IMR-90 (cell line): ENCODE results near the gene NDUFB10. TPM values are rescaled to one million over a fixed set of nuclear protein-coding genes. Genes with fewer than 3 reads are reported as not detected.
A peak's percentile ranks its signal among the peaks of the same experiment; 100 is the strongest.

Experiments
- ATAC-seq: fragments of 200-7000 bp; cut with Tn5 transposase; 2 replicates; pipeline ENCODE4 v1.9.1; 2020; ENCODE audit warnings: low read depth, mild to moderate bottlenecking, moderate library complexity
- BruUV-seq: library from RNA; stranded (reverse); fragments of 400-500 nt; replicated peaks from 2 replicates; lab custom pipeline; 2021; lab: Mats Ljungman, UMichigan
- CTCF ChIA-PET: fragments of 300-600 bp; formaldehyde crosslinking; extraction: SDS; loops from one replicate; lab custom pipeline; 2021; ENCODE audit warnings: antibody characterized with exemption; lab: Yijun Ruan, JAX
- POLR2A ChIA-PET: fragments of 300-600 bp; sonication (Branson Sonifier 250); formaldehyde crosslinking; loops from one replicate; lab custom pipeline; 2022; ENCODE audit warnings: antibody characterized with exemption; ENCODE audit not compliant: unreplicated experiment; lab: Charles Lee
- DNase-seq: peaks from one replicate; pipeline ENCODE4 v3.0.0; 2013
- H2AFZ ChIP-seq: replicated peaks from 2 replicates; pipeline ENCODE3; 2013; ENCODE audit warnings: low read length, mild to moderate bottlenecking; ENCODE audit not compliant: poor library complexity
- H2AK5ac ChIP-seq: 2 replicates; pipeline ENCODE4 v1.6.1; 2013; ENCODE audit warnings: low read depth, low read length, inconsistent platforms
- H2AK9ac ChIP-seq: replicated peaks from 2 replicates; pipeline ENCODE3; 2013; ENCODE audit warnings: mild to moderate bottlenecking, low read depth, low read length, moderate library complexity; ENCODE audit not compliant: poor library complexity
- H2BK120ac ChIP-seq: 2 replicates; pipeline ENCODE4 v1.6.1; 2013; ENCODE audit warnings: low read depth, low read length, inconsistent platforms
- H2BK15ac ChIP-seq: 3 replicates; pipeline ENCODE4 v1.6.1; 2013; ENCODE audit warnings: low read depth, low read length, inconsistent platforms
- H2BK20ac ChIP-seq: 2 replicates; pipeline ENCODE4 v1.6.1; 2013; ENCODE audit warnings: low read depth, mild to moderate bottlenecking, inconsistent platforms, low read length, moderate library complexity
- H2BK5ac ChIP-seq: 2 replicates; pipeline ENCODE4 v1.6.1; 2013; ENCODE audit warnings: mild to moderate bottlenecking, low read depth, low read length, inconsistent platforms; ENCODE audit not compliant: poor library complexity, severe bottlenecking
- H3K14ac ChIP-seq: replicated peaks from 2 replicates; pipeline ENCODE4 v1.6.1; 2013; ENCODE audit warnings: low read depth, low read length, inconsistent platforms
- H3K18ac ChIP-seq: 2 replicates; pipeline ENCODE4 v1.6.1; 2013; ENCODE audit warnings: low read depth, low read length, control low read depth
- H3K23ac ChIP-seq: 2 replicates; pipeline ENCODE4 v1.6.1; 2013; ENCODE audit warnings: low read depth, low read length, inconsistent platforms
- H3K27ac ChIP-seq: 2 replicates; pipeline ENCODE4 v1.5.1; 2013; ENCODE audit warnings: mild to moderate bottlenecking, control low read depth, low read length; ENCODE audit not compliant: insufficient read depth
- H3K27me3 ChIP-seq: 2 replicates; pipeline ENCODE4 v1.6.1; 2013; ENCODE audit warnings: low read length; ENCODE audit not compliant: control insufficient read depth, insufficient read depth
- H3K36me3 ChIP-seq: 2 replicates; pipeline ENCODE4 v1.6.1; 2013; ENCODE audit warnings: low read length, mixed read lengths; ENCODE audit not compliant: control insufficient read depth, insufficient read depth
- H3K4ac ChIP-seq: 2 replicates; pipeline ENCODE4 v1.6.1; 2013; ENCODE audit warnings: low read depth, low read length, inconsistent platforms
- H3K4me1 ChIP-seq: 2 replicates; pipeline ENCODE4 v1.6.1; 2013; ENCODE audit warnings: low read length, mixed read lengths; ENCODE audit not compliant: control insufficient read depth, insufficient read depth
- H3K4me2 ChIP-seq: 2 replicates; pipeline ENCODE4 v1.6.1; 2013; ENCODE audit warnings: low read depth, mild to moderate bottlenecking, control low read depth, low read length, moderate library complexity
- H3K4me3 ChIP-seq: 2 replicates; pipeline ENCODE4 v1.5.1; 2013; ENCODE audit warnings: low read depth, mild to moderate bottlenecking, control low read depth, low read length, moderate library complexity; ENCODE audit not compliant: insufficient read depth
- H3K56ac ChIP-seq: 2 replicates; pipeline ENCODE4 v1.6.1; 2013; ENCODE audit warnings: low read length, inconsistent platforms; ENCODE audit not compliant: insufficient read depth; ENCODE audit errors: extremely low read depth
- H3K79me1 ChIP-seq, 2 experiments: 2 replicates each; pipeline ENCODE4 v1.6.1; 2013; ENCODE audit warnings: low read length in 2 of 2, inconsistent platforms in 1 of 2, low read depth in 1 of 2
- H3K9ac ChIP-seq: 2 replicates; pipeline ENCODE4 v1.6.1; 2013; ENCODE audit warnings: low read depth, low read length, control low read depth
- H3K9me1 ChIP-seq: 2 replicates; pipeline ENCODE4 v1.6.1; 2013; ENCODE audit warnings: low read length, inconsistent platforms; ENCODE audit not compliant: insufficient read depth
- H3K9me3 ChIP-seq: 2 replicates; pipeline ENCODE4 v1.6.1; 2013; ENCODE audit warnings: low read length; ENCODE audit not compliant: control insufficient read depth, insufficient read depth
- H4K20me1 ChIP-seq: 2 replicates; pipeline ENCODE4 v1.6.1; 2013; ENCODE audit warnings: low read length, inconsistent platforms; ENCODE audit not compliant: insufficient read depth
- H4K5ac ChIP-seq: 2 replicates; pipeline ENCODE4 v1.6.1; 2013; ENCODE audit warnings: mild to moderate bottlenecking, low read depth, low read length, control low read depth
- H4K8ac ChIP-seq, 2 experiments: 2 replicates each; pipeline ENCODE4 v1.6.1; 2013; ENCODE audit warnings: low read depth in 2 of 2, low read length in 2 of 2, control low read depth in 1 of 2, inconsistent platforms in 1 of 2
- H4K91ac ChIP-seq: 2 replicates; pipeline ENCODE4 v1.6.1; 2013; ENCODE audit warnings: low read depth, low read length, inconsistent platforms; ENCODE audit not compliant: insufficient read depth
- BHLHE40 ChIP-seq: fragments of 150-350 bp; IDR thresholded peaks from 2 replicates; pipeline ENCODE4 v1.6.1; 2016; ENCODE audit warnings: mild to moderate bottlenecking, low read depth, low read length
- CEBPB ChIP-seq: IDR thresholded peaks from 2 replicates; pipeline ENCODE4 v1.6.1; 2012; ENCODE audit warnings: low read depth, low read length, improper control_type of control experiment
- CHD1 ChIP-seq: IDR thresholded peaks from 2 replicates; pipeline ENCODE4 v1.6.1; 2012; ENCODE audit warnings: low read depth, low read length, improper control_type of control experiment
- FOS ChIP-seq: fragments of 150-350 bp; IDR thresholded peaks from 2 replicates; pipeline ENCODE4 v1.6.1; 2016; ENCODE audit warnings: low read depth, low read length
- MAFK ChIP-seq: IDR thresholded peaks from 2 replicates; pipeline ENCODE4 v1.6.1; 2012; ENCODE audit warnings: low read depth, low read length, improper control_type of control experiment
- MAZ ChIP-seq: IDR thresholded peaks from 2 replicates; pipeline ENCODE4 v1.6.1; 2012; ENCODE audit warnings: low read depth, mild to moderate bottlenecking, low read length, improper control_type of control experiment, moderate library complexity, borderline replicate concordance
- MXI1 ChIP-seq: IDR thresholded peaks from 2 replicates; pipeline ENCODE4 v1.6.1; 2012; ENCODE audit warnings: low read depth, mild to moderate bottlenecking, low read length, moderate library complexity, borderline replicate concordance
- NFE2L2 ChIP-seq: fragments of 150-350 bp; IDR thresholded peaks from 2 replicates; pipeline ENCODE4 v1.6.1; 2016; ENCODE audit warnings: low read depth, mild to moderate bottlenecking, low read length
- POLR2A ChIP-seq: IDR thresholded peaks from 2 replicates; pipeline ENCODE4 v1.6.1; 2012; ENCODE audit warnings: mild to moderate bottlenecking, low read depth, low read length
- RAD21 ChIP-seq: IDR thresholded peaks from 2 replicates; pipeline ENCODE4 v1.6.1; 2012; ENCODE audit warnings: low read length, improper control_type of control experiment
- RCOR1 ChIP-seq: IDR thresholded peaks from 2 replicates; pipeline ENCODE4 v1.6.1; 2012; ENCODE audit warnings: mild to moderate bottlenecking, low read length, improper control_type of control experiment; ENCODE audit not compliant: insufficient replicate concordance
- SMC3 ChIP-seq: fragments of 150-350 bp; IDR thresholded peaks from 2 replicates; pipeline ENCODE4 v1.6.1; 2016; ENCODE audit warnings: low read depth, mild to moderate bottlenecking, antibody characterized with exemption, low read length, moderate library complexity
- USF2 ChIP-seq: fragments of 150-350 bp; IDR thresholded peaks from 2 replicates; pipeline ENCODE4 v1.6.1; 2017; ENCODE audit warnings: mild to moderate bottlenecking, antibody characterized with exemption, low read length, low read depth
- WGBS, 2 experiments: methylation state at CpG; one replicate each; pipeline versions ENCODE4 v1.1.5 to v1.1.7; 2013; ENCODE audit warnings: missing lambda C conversion rate in 2 of 2; ENCODE audit not compliant: insufficient read length in 1 of 2; ENCODE audit errors: extremely low coverage in 2 of 2; 5-methylcytosine and 5-hydroxymethylcytosine counted together
- dilution Hi-C: fragments of 300-500 bp; cut with HindIII; formaldehyde crosslinking; loops from one replicate; pipeline ENCODE4 v1.14.3; 2018; ENCODE audit warnings: low sequenced_read_pairs; ENCODE audit not compliant: unreplicated experiment
- in situ Hi-C: fragments of 300-500 bp; cut with MboI; formaldehyde crosslinking; loops from 3 replicates; pipeline ENCODE4 v1.14.3; 2019; ENCODE audit warnings: low sequenced_read_pairs, inconsistent platforms, mixed read lengths
- intact Hi-C: fragments of 100-400 bp; cut with micrococcal nuclease; formaldehyde crosslinking; loops from 2 replicates; pipeline ENCODE4 v1.10.0; 2022
- polyA plus RNA-seq, 3 experiments: library from polyadenylated mRNA; depleted of rRNA; stranded (reverse); fragments of >200 nt; gene quantifications; 2 replicates each; pipeline ENCODE4 v1.2.3, GENCODE V29; 2012; ENCODE audit warnings: low replicate concordance in 1 of 3
- total RNA-seq: library from RNA; depleted of rRNA; stranded (reverse); fragments of >200 nt; gene quantifications from 2 replicates; pipeline ENCODE4 v1.2.3, GENCODE V29; 2012
- TF ChIP-seq, protein P1 (sequence below): conservative IDR thresholded peaks from 2 replicates; pipeline ENCODE4 v1.5.1; 2012; ENCODE audit warnings: mild to moderate bottlenecking, low read depth, low read length, improper control_type of control experiment

Gene NDUFB10
- total and polyA plus RNA-seq, 2 of the 4 experiments (the other 2 are of a cell fraction) = 189 to 220 TPM

GRCh38 chr16:1984347-1985225, 25.2 kb downstream of the NDUFB10 start:
- Histone ChIP-seq H3K9ac (peak overlapping the region; percentile 71), H3K4me3 (peak overlapping the region; percentile 76), H2BK5ac (peak overlapping the region; percentile 14), H4K91ac (peak overlapping the region; percentile 28), H2BK20ac (no peak overlapping the region), H3K27ac (peak overlapping the region; percentile 30), H3K14ac (peak overlapping the region; percentile 85), H3K56ac (peak overlapping the region; percentile 65), H3K27me3 (peaks cover 37% of the 10 kb centered on the region), H3K18ac (no peak overlapping the region), H2AK9ac (peak overlapping the region; percentile 95), H2BK120ac (no peak overlapping the region), H3K36me3 (peaks cover 13% of the 10 kb centered on the region), H2AK5ac (peak overlapping the region; percentile 5; the same call in 1 of the 2 replicates), H3K9me3 (no peaks in the 10 kb centered on the region), H3K23ac (peak overlapping the region; percentile 89), H3K4me1 (peaks cover 8% of the 10 kb centered on the region), H4K20me1 (no peaks in the 10 kb centered on the region; the same call in none of the 2 replicates), H2BK15ac (no peak overlapping the region), H2AFZ (peak overlapping the region; percentile 94), H4K8ac (peak overlapping the region; percentile 29 to 53; a peak in 3 of 4 replicates), H4K5ac (peak overlapping the region; percentile 22; the same call in 1 of the 2 replicates), H3K9me1 (peaks cover 9% of the 10 kb centered on the region), H3K79me1 (peaks cover 21 to 29% of the 10 kb centered on the region in 2 experiments), H3K4me2 (peak overlapping the region; percentile 89), H3K4ac (peak overlapping the region; percentile 30)
- in situ Hi-C loops (no loop called here), intact Hi-C loops (no loop called here), dilution Hi-C loops (no loop called here)
- BruUV-seq = no TSS peak
- ChIA-PET POLR2A (interaction anchor here (0.6 kb wide), 1 partner anchor 49 kb away, joined by 5 read pairs; no protein-coding TSS in a partner anchor), CTCF (interaction anchor here (0.8 kb wide), 1 partner anchor 20 kb away, joined by 3 read pairs; no protein-coding TSS in a partner anchor)
- DNase-seq = peak; percentile 13
- ATAC-seq = peak; percentile 15
- WGBS, 2 experiments = 7% methylated on average over 26 of the region's 58 CpGs; no CpG with 5 or more reads in 1 of the 2 experiments
- TF ChIP-seq BHLHE40 (no peak), POLR2A (no peak), FOS (no peak), CHD1 (no peak), NFE2L2 (no peak), RAD21 (no peak), RCOR1 (no peak), CEBPB (no peak), MAZ (no peak), USF2 (no peak), MAFK (no peak), MXI1 (no peak), SMC3 (no peak)
- TF ChIP-seq, protein P1, sequence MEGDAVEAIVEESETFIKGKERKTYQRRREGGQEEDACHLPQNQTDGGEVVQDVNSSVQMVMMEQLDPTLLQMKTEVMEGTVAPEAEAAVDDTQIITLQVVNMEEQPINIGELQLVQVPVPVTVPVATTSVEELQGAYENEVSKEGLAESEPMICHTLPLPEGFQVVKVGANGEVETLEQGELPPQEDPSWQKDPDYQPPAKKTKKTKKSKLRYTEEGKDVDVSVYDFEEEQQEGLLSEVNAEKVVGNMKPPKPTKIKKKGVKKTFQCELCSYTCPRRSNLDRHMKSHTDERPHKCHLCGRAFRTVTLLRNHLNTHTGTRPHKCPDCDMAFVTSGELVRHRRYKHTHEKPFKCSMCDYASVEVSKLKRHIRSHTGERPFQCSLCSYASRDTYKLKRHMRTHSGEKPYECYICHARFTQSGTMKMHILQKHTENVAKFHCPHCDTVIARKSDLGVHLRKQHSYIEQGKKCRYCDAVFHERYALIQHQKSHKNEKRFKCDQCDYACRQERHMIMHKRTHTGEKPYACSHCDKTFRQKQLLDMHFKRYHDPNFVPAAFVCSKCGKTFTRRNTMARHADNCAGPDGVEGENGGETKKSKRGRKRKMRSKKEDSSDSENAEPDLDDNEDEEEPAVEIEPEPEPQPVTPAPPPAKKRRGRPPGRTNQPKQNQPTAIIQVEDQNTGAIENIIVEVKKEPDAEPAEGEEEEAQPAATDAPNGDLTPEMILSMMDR = no peak
